Fibroblast of pulmonary artery (primary cell): ENCODE measurements around the gene FSHR.

Source experiments
- DNase-seq: peaks from one replicate; pipeline ENCODE4 v3.0.0-alpha.2; 2010; ENCODE audit warnings: low read depth
- H3K4me3 ChIP-seq: replicated peaks from 2 replicates; pipeline ENCODE4 v1.5.1; 2011; ENCODE audit warnings: low read depth, mild to moderate bottlenecking, control low read depth, low read length, moderate library complexity
- CTCF ChIP-seq: IDR thresholded peaks from 2 replicates; pipeline ENCODE4 v1.5.1; 2011; ENCODE audit warnings: mild to moderate bottlenecking, control low read depth, low read length, inconsistent platforms; ENCODE audit errors: missing control alignments

FSHR gene

GRCh38 chr2:49028101-49028500 is 126.2 kb downstream of the FSHR start:
- no peak for TF ChIP-seq CTCF
- H3K4me3 ChIP-seq, result no peak overlapping the region
- DNase-seq, result no peak

- no peak for DNase-seq
- H3K4me3 ChIP-seq, result no peak overlapping the region
- TF ChIP-seq CTCF, result no peak
These were observed 127.6 kb downstream of the FSHR start for GRCh38 chr2:49026706-49027105.

- TF ChIP-seq CTCF, result no peak
- no peak overlapping the region for H3K4me3 ChIP-seq
- DNase-seq, result no peak
These were observed 133.0 kb downstream of the FSHR start for GRCh38 chr2:49021271-49021670.

- no peak for DNase-seq
- TF ChIP-seq CTCF, result no peak
- H3K4me3 ChIP-seq, result no peak overlapping the region
These were observed 149.1 kb downstream of the FSHR start for GRCh38 chr2:49005261-49005660.

- no peak for DNase-seq
- no peak overlapping the region for H3K4me3 ChIP-seq
- no peak for TF ChIP-seq CTCF
These were observed 150.2 kb downstream of the FSHR start for GRCh38 chr2:49004036-49004626.

GRCh38 chr2:49003201-49003600 is 151.1 kb downstream of the FSHR start:
- TF ChIP-seq CTCF, result no peak
- H3K4me3 ChIP-seq, result no peak overlapping the region
- DNase-seq, result no peak

GRCh38 chr2:49002750-49003149 is 151.6 kb downstream of the FSHR start:
- no peak for TF ChIP-seq CTCF
- no peak overlapping the region for H3K4me3 ChIP-seq
- DNase-seq, result peak; percentile 18
